ENCODE data around the gene REL.

The REL gene

DNA sequence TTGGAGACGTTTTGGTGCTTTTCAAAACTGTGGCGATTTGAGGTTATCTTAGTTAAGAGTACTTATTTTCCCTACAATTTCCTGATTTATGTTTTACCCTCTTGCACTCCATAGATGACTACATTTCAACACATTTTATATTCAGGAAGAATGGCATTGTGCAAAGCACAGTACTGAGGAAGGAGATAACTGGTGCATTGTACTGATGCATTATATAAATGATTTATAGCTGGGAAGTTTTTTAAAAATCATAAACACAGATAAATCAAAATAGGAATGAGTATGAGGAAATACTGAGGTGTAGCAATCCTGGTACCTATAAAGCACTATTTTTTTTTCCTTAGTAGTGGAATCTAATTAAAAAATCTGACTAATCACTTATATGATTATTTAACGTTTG, 5.6 kb downstream of the REL start:
- TF ChIP-seq CREB1 (IDR thresholded peaks at IDR 0.05; ENCODE audit: low read depth): no peak
- TF ChIP-seq TCF12 (IDR thresholded peaks at IDR 0.05; ENCODE audit: low read depth): no peak
- no peak for TF ChIP-seq FOXM1 (IDR thresholded peaks at IDR 0.05; ENCODE audit: borderline replicate concordance, low read depth)
- TF ChIP-seq, protein P1, sequence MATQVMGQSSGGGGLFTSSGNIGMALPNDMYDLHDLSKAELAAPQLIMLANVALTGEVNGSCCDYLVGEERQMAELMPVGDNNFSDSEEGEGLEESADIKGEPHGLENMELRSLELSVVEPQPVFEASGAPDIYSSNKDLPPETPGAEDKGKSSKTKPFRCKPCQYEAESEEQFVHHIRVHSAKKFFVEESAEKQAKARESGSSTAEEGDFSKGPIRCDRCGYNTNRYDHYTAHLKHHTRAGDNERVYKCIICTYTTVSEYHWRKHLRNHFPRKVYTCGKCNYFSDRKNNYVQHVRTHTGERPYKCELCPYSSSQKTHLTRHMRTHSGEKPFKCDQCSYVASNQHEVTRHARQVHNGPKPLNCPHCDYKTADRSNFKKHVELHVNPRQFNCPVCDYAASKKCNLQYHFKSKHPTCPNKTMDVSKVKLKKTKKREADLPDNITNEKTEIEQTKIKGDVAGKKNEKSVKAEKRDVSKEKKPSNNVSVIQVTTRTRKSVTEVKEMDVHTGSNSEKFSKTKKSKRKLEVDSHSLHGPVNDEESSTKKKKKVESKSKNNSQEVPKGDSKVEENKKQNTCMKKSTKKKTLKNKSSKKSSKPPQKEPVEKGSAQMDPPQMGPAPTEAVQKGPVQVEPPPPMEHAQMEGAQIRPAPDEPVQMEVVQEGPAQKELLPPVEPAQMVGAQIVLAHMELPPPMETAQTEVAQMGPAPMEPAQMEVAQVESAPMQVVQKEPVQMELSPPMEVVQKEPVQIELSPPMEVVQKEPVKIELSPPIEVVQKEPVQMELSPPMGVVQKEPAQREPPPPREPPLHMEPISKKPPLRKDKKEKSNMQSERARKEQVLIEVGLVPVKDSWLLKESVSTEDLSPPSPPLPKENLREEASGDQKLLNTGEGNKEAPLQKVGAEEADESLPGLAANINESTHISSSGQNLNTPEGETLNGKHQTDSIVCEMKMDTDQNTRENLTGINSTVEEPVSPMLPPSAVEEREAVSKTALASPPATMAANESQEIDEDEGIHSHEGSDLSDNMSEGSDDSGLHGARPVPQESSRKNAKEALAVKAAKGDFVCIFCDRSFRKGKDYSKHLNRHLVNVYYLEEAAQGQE (IDR thresholded peaks at IDR 0.05; ENCODE audit: low read depth): no peak
- TF ChIP-seq MAX (IDR thresholded peaks at IDR 0.05): no peak
- TF ChIP-seq ZBTB7A (IDR thresholded peaks at IDR 0.05; ENCODE audit: low read depth): no peak
- no peak for TF ChIP-seq RAD21 (IDR thresholded peaks at IDR 0.05; ENCODE audit: low read depth)
- no peak for TF ChIP-seq NFIC (IDR thresholded peaks at IDR 0.05)
- TF ChIP-seq, protein P2, sequence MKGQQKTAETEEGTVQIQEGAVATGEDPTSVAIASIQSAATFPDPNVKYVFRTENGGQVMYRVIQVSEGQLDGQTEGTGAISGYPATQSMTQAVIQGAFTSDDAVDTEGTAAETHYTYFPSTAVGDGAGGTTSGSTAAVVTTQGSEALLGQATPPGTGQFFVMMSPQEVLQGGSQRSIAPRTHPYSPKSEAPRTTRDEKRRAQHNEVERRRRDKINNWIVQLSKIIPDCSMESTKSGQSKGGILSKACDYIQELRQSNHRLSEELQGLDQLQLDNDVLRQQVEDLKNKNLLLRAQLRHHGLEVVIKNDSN (IDR thresholded peaks at IDR 0.05): no peak
- no peak for TF ChIP-seq EP300 (IDR thresholded peaks at IDR 0.05; ENCODE audit: borderline replicate concordance)
- TF ChIP-seq TEAD4 (IDR thresholded peaks at IDR 0.05): no peak
- no peak for TF ChIP-seq TAF1 (IDR thresholded peaks at IDR 0.05; ENCODE audit: low read depth)
- TF ChIP-seq CEBPB (IDR thresholded peaks at IDR 0.05): no peak
- no peak for TF ChIP-seq YY1 (IDR thresholded peaks at IDR 0.05; ENCODE audit: low read depth)
- TF ChIP-seq EGR1 (IDR thresholded peaks at IDR 0.05): no peak

GRCh38 chr2:60888853-60889252, 7.5 kb downstream of the REL start:
- TF ChIP-seq TEAD4 (IDR thresholded peaks at IDR 0.05): no peak

GRCh38 chr2:60890393-60890707, 9.0 kb downstream of the REL start:
- TF ChIP-seq YY1 (IDR thresholded peaks at IDR 0.05; ENCODE audit: low read depth) (no peak), ZBTB7A (IDR thresholded peaks at IDR 0.05; ENCODE audit: low read depth) (no peak), EP300 (IDR thresholded peaks at IDR 0.05; ENCODE audit: borderline replicate concordance) (no peak), RAD21 (IDR thresholded peaks at IDR 0.05; ENCODE audit: low read depth) (no peak), TAF1 (IDR thresholded peaks at IDR 0.05; ENCODE audit: low read depth) (no peak), TEAD4 (IDR thresholded peaks at IDR 0.05) (no peak), EGR1 (IDR thresholded peaks at IDR 0.05) (no peak), CEBPB (IDR thresholded peaks at IDR 0.05) (no peak), TCF12 (IDR thresholded peaks at IDR 0.05; ENCODE audit: low read depth) (no peak), CREB1 (IDR thresholded peaks at IDR 0.05; ENCODE audit: low read depth) (no peak), MAX (IDR thresholded peaks at IDR 0.05) (no peak), NFIC (IDR thresholded peaks at IDR 0.05) (no peak), FOXM1 (IDR thresholded peaks at IDR 0.05; ENCODE audit: borderline replicate concordance, low read depth) (no peak)
- TF ChIP-seq, protein P1 (IDR thresholded peaks at IDR 0.05; ENCODE audit: low read depth): no peak
- TF ChIP-seq, protein P2 (IDR thresholded peaks at IDR 0.05): no peak

GRCh38 chr2:60891180-60891579, 9.8 kb downstream of the REL start:
- TF ChIP-seq EP300 (IDR thresholded peaks at IDR 0.05; ENCODE audit: borderline replicate concordance) (no peak), NFIC (IDR thresholded peaks at IDR 0.05) (no peak), ZBTB7A (IDR thresholded peaks at IDR 0.05; ENCODE audit: low read depth) (no peak), TEAD4 (IDR thresholded peaks at IDR 0.05) (no peak), YY1 (IDR thresholded peaks at IDR 0.05; ENCODE audit: low read depth) (no peak), EGR1 (IDR thresholded peaks at IDR 0.05) (no peak), CEBPB (IDR thresholded peaks at IDR 0.05) (no peak), RAD21 (IDR thresholded peaks at IDR 0.05; ENCODE audit: low read depth) (no peak), CREB1 (IDR thresholded peaks at IDR 0.05; ENCODE audit: low read depth) (no peak), TCF12 (IDR thresholded peaks at IDR 0.05; ENCODE audit: low read depth) (no peak), MAX (IDR thresholded peaks at IDR 0.05) (no peak), TAF1 (IDR thresholded peaks at IDR 0.05; ENCODE audit: low read depth) (no peak), FOXM1 (IDR thresholded peaks at IDR 0.05; ENCODE audit: borderline replicate concordance, low read depth) (no peak)
- TF ChIP-seq, protein P2 (IDR thresholded peaks at IDR 0.05): no peak
- TF ChIP-seq, protein P1 (IDR thresholded peaks at IDR 0.05; ENCODE audit: low read depth): no peak
